ENCODE data around the gene FSHR.

FSHR gene

DNA sequence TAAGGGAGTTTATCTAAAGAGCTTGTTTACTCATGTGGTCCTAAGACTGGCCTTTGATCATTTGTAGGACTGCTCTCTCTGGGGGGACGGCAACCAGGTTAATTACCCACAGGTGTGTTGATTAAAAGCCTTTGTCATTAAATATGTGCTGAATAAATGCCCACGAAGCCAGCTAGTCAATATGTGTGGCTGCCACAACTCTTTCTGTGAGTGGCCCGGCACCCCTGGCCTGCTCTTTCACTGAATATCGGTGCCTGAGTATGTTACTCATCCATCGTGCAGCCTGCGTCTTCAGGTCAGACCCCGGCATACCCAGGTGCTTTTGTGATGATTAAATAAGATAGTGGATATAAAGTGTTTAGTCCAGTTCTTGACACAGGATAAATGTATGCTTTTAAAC lies 24.3 kb upstream of the FSHR start:
- H3K4me3 ChIP-seq (ENCODE audit: control insufficient read depth, low read depth, low read length): no peak overlapping the region
- no peak for DNase-seq (ENCODE audit: low read depth)
- TF ChIP-seq, protein P1, sequence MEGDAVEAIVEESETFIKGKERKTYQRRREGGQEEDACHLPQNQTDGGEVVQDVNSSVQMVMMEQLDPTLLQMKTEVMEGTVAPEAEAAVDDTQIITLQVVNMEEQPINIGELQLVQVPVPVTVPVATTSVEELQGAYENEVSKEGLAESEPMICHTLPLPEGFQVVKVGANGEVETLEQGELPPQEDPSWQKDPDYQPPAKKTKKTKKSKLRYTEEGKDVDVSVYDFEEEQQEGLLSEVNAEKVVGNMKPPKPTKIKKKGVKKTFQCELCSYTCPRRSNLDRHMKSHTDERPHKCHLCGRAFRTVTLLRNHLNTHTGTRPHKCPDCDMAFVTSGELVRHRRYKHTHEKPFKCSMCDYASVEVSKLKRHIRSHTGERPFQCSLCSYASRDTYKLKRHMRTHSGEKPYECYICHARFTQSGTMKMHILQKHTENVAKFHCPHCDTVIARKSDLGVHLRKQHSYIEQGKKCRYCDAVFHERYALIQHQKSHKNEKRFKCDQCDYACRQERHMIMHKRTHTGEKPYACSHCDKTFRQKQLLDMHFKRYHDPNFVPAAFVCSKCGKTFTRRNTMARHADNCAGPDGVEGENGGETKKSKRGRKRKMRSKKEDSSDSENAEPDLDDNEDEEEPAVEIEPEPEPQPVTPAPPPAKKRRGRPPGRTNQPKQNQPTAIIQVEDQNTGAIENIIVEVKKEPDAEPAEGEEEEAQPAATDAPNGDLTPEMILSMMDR (conservative IDR thresholded peaks at IDR 0.05; ENCODE audit: control insufficient read depth, insufficient read depth, low read depth, low read length): no peak

DNA sequence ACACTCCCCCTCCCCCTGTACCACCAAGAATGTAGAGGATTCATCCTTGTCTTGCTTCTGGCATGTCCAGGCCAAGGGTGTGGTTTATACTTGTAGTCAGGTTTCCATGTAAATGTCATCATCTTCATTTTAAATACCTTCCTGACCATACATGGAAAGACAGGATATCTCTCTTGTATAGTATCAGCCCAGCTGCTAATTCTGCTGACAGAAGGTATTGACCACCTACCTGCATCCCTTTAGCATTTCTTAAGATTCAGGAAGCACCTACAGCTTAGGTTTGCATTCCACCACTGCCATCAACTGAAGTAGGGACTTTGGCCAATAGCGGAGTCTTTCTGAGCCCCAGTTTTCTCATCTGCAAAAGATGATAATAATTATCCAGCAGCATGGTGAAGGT lies 22.9 kb upstream of the FSHR start:
- no peak overlapping the region for H3K4me3 ChIP-seq (ENCODE audit: control insufficient read depth, low read depth, low read length)
- TF ChIP-seq, protein P1 (conservative IDR thresholded peaks at IDR 0.05; ENCODE audit: control insufficient read depth, insufficient read depth, low read depth, low read length): no peak
- no peak for DNase-seq (ENCODE audit: low read depth)

DNA sequence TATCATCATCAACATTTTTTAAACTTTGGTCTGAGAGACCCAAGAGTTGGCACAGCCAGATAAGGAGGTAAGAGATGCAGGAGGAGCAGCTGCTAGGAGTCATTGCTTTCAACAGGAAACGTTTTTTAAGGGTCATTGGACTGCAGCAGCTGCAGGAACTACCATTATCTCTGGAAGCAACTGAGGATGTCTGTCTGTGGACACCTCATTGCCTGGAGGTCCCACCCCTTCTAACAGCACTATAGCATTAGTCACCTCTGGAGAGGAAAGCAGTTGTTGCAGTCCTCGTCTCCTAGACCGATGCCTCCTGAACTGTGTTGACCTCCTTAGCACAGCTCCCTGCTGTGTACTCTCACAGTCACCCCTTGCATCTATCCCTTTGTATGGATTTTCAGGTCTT lies 21.5 kb upstream of the FSHR start:
- TF ChIP-seq, protein P1 (conservative IDR thresholded peaks at IDR 0.05; ENCODE audit: control insufficient read depth, insufficient read depth, low read depth, low read length): no peak
- no peak overlapping the region for H3K4me3 ChIP-seq (ENCODE audit: control insufficient read depth, low read depth, low read length)
- DNase-seq (ENCODE audit: low read depth): no peak

DNA sequence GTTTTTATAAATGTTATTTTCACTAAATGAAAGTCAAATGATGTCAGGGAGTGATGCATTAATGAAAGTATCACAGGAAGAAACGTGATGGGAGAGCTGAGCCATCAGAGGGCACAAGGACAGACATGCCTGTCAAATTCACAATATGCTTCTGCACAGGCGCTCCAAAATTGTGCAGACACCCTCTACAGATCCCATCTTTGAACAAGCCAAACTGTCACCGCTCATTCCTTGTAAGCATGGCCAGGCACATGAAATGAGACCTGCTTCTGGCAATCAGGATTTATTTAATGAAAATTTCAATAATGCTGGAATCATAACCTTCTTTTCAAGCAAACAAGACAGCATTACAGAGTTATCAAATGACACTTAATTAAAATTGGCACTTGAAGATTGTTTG lies 20.4 kb upstream of the FSHR start:
- TF ChIP-seq, protein P1 (conservative IDR thresholded peaks at IDR 0.05; ENCODE audit: control insufficient read depth, insufficient read depth, low read depth, low read length): no peak
- no peak for DNase-seq (ENCODE audit: low read depth)
- no peak overlapping the region for H3K4me3 ChIP-seq (ENCODE audit: control insufficient read depth, low read depth, low read length)

DNA sequence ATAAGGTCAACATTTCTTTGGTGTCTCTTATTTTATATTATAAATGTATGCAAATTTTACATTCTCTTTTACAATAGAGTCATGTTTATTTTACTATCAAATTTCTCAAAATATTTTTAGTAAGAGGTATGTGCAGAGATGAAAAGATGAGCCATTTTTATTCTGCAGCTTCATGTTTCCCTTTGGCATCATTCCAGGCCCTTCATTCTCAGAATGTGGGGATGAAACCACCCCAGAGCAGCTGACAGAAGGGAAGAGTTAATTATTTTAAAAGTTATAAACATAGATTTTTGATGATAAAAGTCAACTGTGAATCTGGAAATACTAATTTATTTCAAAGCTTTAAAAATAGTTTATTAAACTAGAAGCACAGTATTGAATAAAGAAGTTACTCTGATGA lies 12.8 kb upstream of the FSHR start:
- no peak overlapping the region for H3K4me3 ChIP-seq (ENCODE audit: control insufficient read depth, low read depth, low read length)
- DNase-seq (ENCODE audit: low read depth): no peak
- TF ChIP-seq, protein P1 (conservative IDR thresholded peaks at IDR 0.05; ENCODE audit: control insufficient read depth, insufficient read depth, low read depth, low read length): no peak

DNA sequence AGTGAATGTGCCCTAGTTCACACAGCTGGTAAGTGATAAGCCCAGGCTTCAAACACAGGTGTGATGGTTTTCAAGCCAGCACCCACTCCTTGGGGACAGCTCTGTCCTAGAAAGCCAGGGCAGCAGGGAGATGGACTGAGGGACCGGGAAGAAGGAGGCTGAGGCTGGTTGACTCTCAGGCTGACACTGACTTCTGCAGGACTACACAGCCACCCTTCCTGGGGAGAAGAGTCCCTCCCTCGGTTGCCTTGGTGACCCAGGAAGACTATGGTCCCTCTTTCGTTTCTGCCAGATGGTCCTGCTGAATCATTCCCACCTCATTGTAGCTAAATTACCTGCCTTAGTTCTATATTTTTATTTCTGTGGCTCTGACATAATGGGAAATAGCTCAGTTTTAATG lies 11.3 kb upstream of the FSHR start:
- DNase-seq (ENCODE audit: low read depth): no peak
- H3K4me3 ChIP-seq (ENCODE audit: control insufficient read depth, low read depth, low read length): no peak overlapping the region
- TF ChIP-seq, protein P1 (conservative IDR thresholded peaks at IDR 0.05; ENCODE audit: control insufficient read depth, insufficient read depth, low read depth, low read length): no peak

DNA sequence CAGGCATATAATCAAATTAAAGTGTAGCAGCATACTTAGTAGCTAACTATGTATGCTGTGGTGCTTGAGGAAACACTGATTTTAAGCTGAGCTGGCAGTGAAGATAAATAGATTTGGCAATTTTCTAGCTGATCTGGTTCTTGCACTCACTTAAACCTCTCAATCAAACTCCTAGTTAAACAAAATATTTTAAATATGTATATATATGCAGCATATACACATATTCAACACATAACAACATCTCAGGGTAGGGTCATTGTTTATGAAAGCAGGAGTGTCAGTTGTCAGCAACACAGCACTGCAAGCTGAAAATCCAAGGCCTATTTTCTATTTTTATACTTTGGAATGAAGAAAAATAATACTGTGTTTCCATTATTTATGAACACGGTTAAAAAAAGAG lies 10.4 kb upstream of the FSHR start:
- DNase-seq (ENCODE audit: low read depth): no peak
- no peak overlapping the region for H3K4me3 ChIP-seq (ENCODE audit: control insufficient read depth, low read depth, low read length)
- TF ChIP-seq, protein P1 (conservative IDR thresholded peaks at IDR 0.05; ENCODE audit: control insufficient read depth, insufficient read depth, low read depth, low read length): no peak
